Breast epithelium (tissue), 4 donors: ENCODE measurements around the gene TIGD1. TPM values are rescaled to one million over a fixed set of nuclear protein-coding genes. Genes with fewer than 3 reads are reported as not detected.

Experiments used
- DNase-seq, 2 donors: peaks; one replicate each; pipeline ENCODE4 v3.0.0-alpha.2; 2019; ENCODE audit warnings: low spot score in 2 of 2
- H3K27ac ChIP-seq, 2 donors: fragments of 200-600 bp; sonication (generic) in 1 of 2; one replicate each; pipeline ENCODE4 v1.5.1; 2016 to 2019; ENCODE audit warnings: mild to moderate bottlenecking in 1 of 2
- H3K27me3 ChIP-seq, 2 donors: fragments of 200-600 bp; sonication (generic) in 1 of 2; one replicate each; pipeline versions ENCODE4 v1.5.1 to v1.6.0; 2017 to 2019; ENCODE audit warnings: control low read depth in 1 of 2, mild to moderate bottlenecking in 1 of 2
- H3K36me3 ChIP-seq: fragments of 200-600 bp; one replicate; pipeline ENCODE4 v1.5.1; 2019
- H3K4me1 ChIP-seq, 2 donors: fragments of 200-600 bp; sonication (generic); one replicate each; pipeline ENCODE4 v1.5.1; 2016 to 2019; ENCODE audit warnings: control low read depth in 1 of 2
- H3K4me3 ChIP-seq, 3 donors: fragments of 200-600 bp; sonication (generic); 1 replicate in 2 of 3; 2 replicates in 1 of 3; pipeline ENCODE4 v1.5.1; 2016 to 2019; ENCODE audit warnings: mild to moderate bottlenecking in 3 of 3, moderate library complexity in 2 of 3
- H3K9me3 ChIP-seq, 2 donors: fragments of 200-600 bp; sonication (generic) in 1 of 2; one replicate each; pipeline ENCODE4 v1.5.1; 2016 to 2019; ENCODE audit warnings: control low read depth in 1 of 2
- CTCF ChIP-seq, 3 donors: fragments of 450-650 bp; IDR thresholded peaks; one replicate each; pipeline ENCODE4 v1.5.1; 2016 to 2017; ENCODE audit warnings: antibody characterized with exemption in 3 of 3, mild to moderate bottlenecking in 3 of 3, moderate library complexity in 3 of 3
- POLR2A ChIP-seq: fragments of 450-650 bp; IDR thresholded peaks from one replicate; pipeline ENCODE4 v1.6.1; 2016; ENCODE audit warnings: antibody characterized with exemption, mild to moderate bottlenecking, moderate library complexity
- POLR2AphosphoS5 ChIP-seq, 3 donors: sonication (generic); formaldehyde crosslinking; IDR thresholded peaks; one replicate each; pipeline ENCODE4 v1.6.1; 2017; ENCODE audit warnings: antibody characterized with exemption in 3 of 3
- intact Hi-C: fragments of 100-400 bp; cut with DNase I; formaldehyde crosslinking; loops from one replicate; pipeline ENCODE4 v1.15.1; 2023; ENCODE audit warnings: low total_unique reads
- total RNA-seq, 3 donors: library from RNA; depleted of rRNA; stranded (reverse); fragments of >200 nt; gene quantifications; one replicate each; pipeline ENCODE4 v1.1.0, GENCODE V29; 2016

The TIGD1 gene
- total RNA-seq, 3 donors from 2014 or later: 2.9 to 5.6 (median 5.0) TPM

- Histone ChIP-seq H3K9me3 (no peaks in the 10 kb centered on the region), H3K36me3 (no peaks in the 10 kb centered on the region), H3K27ac (no peak overlapping the region), H3K4me1 (no peaks in the 10 kb centered on the region), H3K4me3 (no peak overlapping the region), H3K27me3 (peaks cover 0 to 15% of the 10 kb centered on the region in 2 donors)
- TF ChIP-seq CTCF (IDR thresholded peaks at IDR 0.05) (no peak), POLR2AphosphoS5 (IDR thresholded peaks at IDR 0.05) (no peak), POLR2A (no peak)
- intact Hi-C loops: loop anchor here (10.0 kb wide), 2 partner anchors 611 to 1351 kb away; no protein-coding TSS in a partner anchor
- DNase-seq: no peak
Observed at GRCh38 chr2:232515639-232516038, 34.7 kb downstream of the TIGD1 start.

GRCh38 chr2:232513353-232513752 lies 37.0 kb downstream of the TIGD1 start:
- TF ChIP-seq POLR2A (no peak), CTCF (IDR thresholded peaks at IDR 0.05) (no peak), POLR2AphosphoS5 (IDR thresholded peaks at IDR 0.05) (no peak)

GRCh38 chr2:232512602-232513001 lies 37.8 kb downstream of the TIGD1 start:
- Histone ChIP-seq H3K36me3 (no peaks in the 10 kb centered on the region), H3K4me1 (no peaks in the 10 kb centered on the region), H3K4me3 (no peak overlapping the region), H3K27ac (no peak overlapping the region), H3K9me3 (no peaks in the 10 kb centered on the region), H3K27me3 (no peaks in the 10 kb centered on the region)
- intact Hi-C loops: loop anchor here (1.0 to 10.0 kb wide), 3 partner anchors 19 to 1348 kb away; no protein-coding TSS in a partner anchor
- TF ChIP-seq POLR2AphosphoS5 (IDR thresholded peaks at IDR 0.05) (no peak), CTCF (IDR thresholded peaks at IDR 0.05) (no peak), POLR2A (no peak)
- no peak for DNase-seq

More at GRCh38 chr2:232513353-232513752, 37.0 kb downstream of the TIGD1 start:
- intact Hi-C loops: loop anchor here (1.0 to 10.0 kb wide), 3 partner anchors 20 to 1349 kb away; no protein-coding TSS in a partner anchor
- Histone ChIP-seq H3K36me3 (no peaks in the 10 kb centered on the region), H3K27ac (no peak overlapping the region), H3K9me3 (no peaks in the 10 kb centered on the region), H3K4me3 (no peak overlapping the region), H3K27me3 (no peaks in the 10 kb centered on the region), H3K4me1 (no peaks in the 10 kb centered on the region)
- DNase-seq: no peak

GRCh38 chr2:232511336-232511890 lies 38.9 kb downstream of the TIGD1 start:
- no peak for DNase-seq
- Histone ChIP-seq H3K27me3 (no peaks in the 10 kb centered on the region), H3K36me3 (no peaks in the 10 kb centered on the region), H3K4me3 (no peak overlapping the region), H3K27ac (no peak overlapping the region), H3K9me3 (no peaks in the 10 kb centered on the region), H3K4me1 (no peaks in the 10 kb centered on the region)
- intact Hi-C loops: loop anchor here (10.0 kb wide), 2 partner anchors 607 to 1347 kb away; no protein-coding TSS in a partner anchor
- TF ChIP-seq CTCF (IDR thresholded peaks at IDR 0.05) (no peak), POLR2AphosphoS5 (IDR thresholded peaks at IDR 0.05) (no peak), POLR2A (no peak)

- intact Hi-C loops: no loop called here
- Histone ChIP-seq H3K36me3 (no peaks in the 10 kb centered on the region), H3K4me1 (peaks cover 0 to 5% of the 10 kb centered on the region in 2 donors), H3K27ac (no peak overlapping the region), H3K9me3 (no peaks in the 10 kb centered on the region), H3K4me3 (no peak overlapping the region), H3K27me3 (peaks cover 0 to 9% of the 10 kb centered on the region in 2 donors)
- no peak for DNase-seq
- TF ChIP-seq POLR2AphosphoS5 (IDR thresholded peaks at IDR 0.05): no peak
- TF ChIP-seq CTCF (IDR thresholded peaks at IDR 0.05): no peak
- no peak for TF ChIP-seq POLR2A
Observed at GRCh38 chr2:232508251-232508650, 42.1 kb downstream of the TIGD1 start.
